Stimulated activated CD8-positive, alpha-beta memory T cell treated with anti-CD3 and anti-CD28 coated beads, Interleukin-7, amount 100 ng/mL, for 4 hours (primary cell): Measurements from ENCODE around the gene POU2AF3.
"Not testable (repeated sequence)": the region's sequence is repeated elsewhere in the genome, so short reads cannot be mapped to it uniquely, and the experiment has no call there.

Experiments
- DNase-seq, 2 donors: peaks; one replicate each; pipeline ENCODE4 v3.0.0-alpha.2; 2020; ENCODE audit warnings: low read depth in 2 of 2

Gene POU2AF3

DNA sequence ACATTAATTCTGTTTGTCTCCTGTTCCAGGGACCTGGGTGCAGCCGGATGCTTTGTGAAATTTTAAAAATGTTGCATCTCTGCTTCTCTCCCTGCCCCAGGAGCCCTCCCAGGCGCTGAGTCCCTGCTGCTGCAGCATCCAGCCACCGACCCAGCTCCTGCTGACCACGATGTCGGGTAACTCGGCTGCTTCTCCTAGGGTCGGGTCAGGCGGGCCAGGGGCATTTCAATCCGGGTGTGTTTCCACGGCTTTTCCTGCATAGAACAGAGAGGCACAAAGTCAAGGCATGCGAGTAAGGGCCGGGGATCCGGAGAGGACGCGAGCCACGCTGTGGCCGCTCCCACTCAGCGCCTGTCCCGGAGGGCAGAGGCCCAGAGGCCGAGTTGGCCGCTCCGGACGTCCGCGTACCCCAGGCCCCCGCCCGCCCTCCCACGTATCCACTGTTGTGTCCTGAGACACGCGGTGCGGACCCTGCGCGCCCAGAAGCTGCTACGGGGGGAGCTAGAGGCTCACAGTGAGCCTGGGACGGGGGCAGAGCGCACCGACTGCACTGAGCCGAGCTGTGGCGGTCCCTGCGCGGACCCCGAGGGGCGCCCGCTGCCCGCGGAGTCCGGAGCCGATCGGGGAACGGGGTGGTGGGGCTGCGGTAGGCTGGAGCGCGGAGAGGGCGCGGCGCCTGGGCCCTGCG, at the start of gene POU2AF3:
TSS of gene POU2AF3 (plus strand) at position 134 of the 688 bp plus-strand sequence. CDS start at position 170, 36 bp downstream.
- DNase-seq: no peak

DNA sequence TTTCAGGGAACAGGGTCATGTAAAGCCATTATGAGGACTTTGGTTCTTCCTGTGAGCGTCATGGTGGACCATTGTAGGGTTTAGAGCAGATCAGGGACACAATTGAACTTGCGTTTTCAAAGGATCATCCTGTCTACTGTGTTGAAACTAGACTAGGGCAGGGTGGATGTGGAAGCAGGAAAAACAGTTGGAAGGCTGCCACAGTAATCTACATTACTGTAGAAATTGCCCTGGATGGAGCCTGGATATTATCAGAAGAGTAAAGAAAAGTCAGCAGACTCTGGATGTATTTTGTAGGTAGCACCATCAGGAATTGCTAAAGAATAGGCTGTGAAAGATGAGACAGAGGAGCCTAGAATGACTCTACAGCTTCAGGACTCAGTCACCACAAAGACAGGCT, 47.4 kb upstream of the POU2AF3 start:
- no peak for DNase-seq

DNA sequence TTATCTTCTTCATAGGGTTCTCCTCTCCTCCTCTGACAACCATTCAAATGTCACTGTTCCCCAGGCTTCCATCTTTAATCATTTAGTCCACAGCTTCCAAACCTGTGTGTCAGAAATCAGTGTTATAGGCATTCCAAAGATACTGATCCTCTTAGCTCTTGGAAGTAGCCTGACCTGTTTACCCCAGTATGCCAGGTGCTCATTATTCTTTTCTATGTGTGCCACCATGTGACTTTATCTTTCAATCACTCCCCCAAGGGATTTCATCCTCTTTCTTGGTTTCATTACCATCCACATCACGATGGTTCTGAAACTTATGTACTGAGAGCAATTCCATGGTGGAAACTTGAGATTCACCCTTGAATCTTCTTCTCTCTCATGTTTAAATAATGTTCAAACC, 45.2 kb upstream of the POU2AF3 start:
- DNase-seq: no peak

- DNase-seq: no peak
These were observed 44.7 kb upstream of the POU2AF3 start for GRCh38 chr11:111253630-111254029.

GRCh38 chr11:111258046-111258445, 40.3 kb upstream of the POU2AF3 start:
- DNase-seq: no peak

DNA sequence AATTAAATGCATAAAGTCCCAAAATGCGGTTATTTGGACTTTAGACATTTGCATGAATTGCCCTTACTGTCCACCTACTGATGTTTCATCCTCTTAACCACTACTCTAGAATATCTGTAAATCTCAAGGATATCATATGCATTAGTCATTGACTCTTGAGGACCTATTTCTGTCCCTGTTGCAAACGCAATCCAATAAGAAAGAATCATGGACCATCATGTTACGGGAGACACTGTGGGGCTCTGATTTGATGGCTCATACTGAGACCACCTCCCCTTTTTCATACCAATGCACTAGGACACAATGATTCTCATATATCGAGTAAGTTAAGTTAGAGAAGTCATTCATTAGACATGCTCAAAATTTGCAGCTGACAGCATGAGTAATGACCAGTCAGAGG, 38.5 kb upstream of the POU2AF3 start:
- DNase-seq: no peak

GRCh38 chr11:111260811-111261210, 37.5 kb upstream of the POU2AF3 start:
- no peak for DNase-seq

DNA sequence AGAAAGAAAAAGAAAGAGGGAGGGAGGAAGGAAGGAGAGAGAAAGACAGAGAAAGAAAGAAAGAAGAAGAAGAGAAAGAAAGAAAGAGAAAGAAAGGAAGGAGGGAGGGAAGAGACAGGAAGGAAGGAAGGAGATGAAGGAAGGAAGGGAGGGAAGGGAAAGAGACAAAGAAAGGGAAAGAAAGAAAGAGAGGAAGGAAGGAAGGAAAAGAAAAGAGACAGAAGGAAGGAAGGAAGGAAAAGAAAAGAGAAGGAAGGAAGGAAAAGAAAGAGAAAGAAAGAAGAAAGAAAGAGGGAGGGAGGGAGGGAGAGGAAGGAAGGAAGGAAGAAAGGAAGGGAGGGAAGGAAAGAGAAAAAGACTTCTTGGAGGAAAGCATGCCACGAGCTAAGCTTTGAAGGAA, 33.7 kb upstream of the POU2AF3 start:
- DNase-seq: no peak

- DNase-seq: no peak
These were observed 32.9 kb upstream of the POU2AF3 start for GRCh38 chr11:111265421-111265820.

GRCh38 chr11:111268303-111268702, 30.0 kb upstream of the POU2AF3 start:
- not testable (repeated sequence) for DNase-seq

- no peak for DNase-seq
These were observed 29.0 kb upstream of the POU2AF3 start for GRCh38 chr11:111269146-111269868.

DNA sequence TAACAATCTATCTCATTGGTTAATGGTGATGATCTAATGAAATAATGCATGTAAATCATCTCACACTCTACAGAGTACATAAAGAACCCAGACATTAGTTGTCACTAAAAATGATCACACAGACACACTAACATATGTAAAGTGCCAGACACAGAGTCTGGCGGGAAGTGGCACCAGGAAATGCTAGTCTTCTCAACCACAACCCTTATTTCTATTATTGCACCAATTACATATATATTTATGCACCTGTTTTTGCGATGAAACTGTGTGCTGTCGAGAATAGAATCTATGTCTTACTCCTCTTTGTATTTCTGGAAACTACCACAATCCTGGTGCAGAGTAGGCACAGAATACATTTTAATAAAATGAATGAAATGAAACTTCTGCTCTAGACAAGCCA, 25.9 kb upstream of the POU2AF3 start:
- no peak for DNase-seq

GRCh38 chr11:111282562-111283075, 15.7 kb upstream of the POU2AF3 start:
- no peak for DNase-seq

GRCh38 chr11:111283945-111284481, 14.3 kb upstream of the POU2AF3 start:
- no peak for DNase-seq

DNA sequence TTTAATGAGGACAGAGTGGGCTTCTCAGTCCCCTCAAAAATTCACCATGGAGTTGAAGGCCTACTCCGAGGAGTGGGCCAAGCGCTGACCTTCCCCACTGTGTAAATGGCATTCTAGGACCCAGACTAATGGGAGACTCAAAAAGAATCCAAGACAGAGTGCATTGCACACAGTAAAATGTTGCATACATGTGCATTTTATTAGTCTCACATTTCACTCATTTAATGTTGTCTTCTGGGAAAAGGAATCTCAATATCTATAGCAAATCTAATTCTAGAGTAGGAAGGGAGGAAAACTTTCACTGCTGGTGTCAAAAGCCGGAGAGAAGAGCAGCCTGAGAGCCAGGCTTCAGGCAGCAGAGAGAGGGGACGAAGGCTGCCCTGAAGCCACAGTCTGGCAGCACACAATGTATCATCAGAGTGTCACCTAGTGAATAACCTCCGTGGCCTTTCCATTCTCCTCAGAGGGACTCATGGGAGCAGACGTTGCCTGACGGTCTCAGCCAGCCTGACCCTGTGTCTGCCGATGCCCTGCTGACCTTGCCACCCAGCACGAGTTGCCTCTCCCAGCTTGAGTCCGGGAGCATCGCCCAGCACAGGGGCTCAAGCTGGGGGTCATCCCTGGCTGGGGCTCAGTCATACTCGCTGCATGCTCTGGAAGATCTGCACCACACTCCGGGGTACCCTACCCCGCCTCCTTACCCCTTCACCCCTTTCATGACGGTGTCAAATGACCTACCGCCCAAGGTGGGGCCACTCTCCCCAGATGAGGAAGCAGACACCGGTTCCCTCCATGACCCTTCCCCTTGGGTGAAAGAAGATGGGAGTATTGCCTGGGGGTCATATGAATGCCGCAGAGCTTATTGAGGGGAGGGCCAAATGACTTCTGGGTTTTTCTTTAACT, 12.9 kb upstream of the POU2AF3 start:
- no peak for DNase-seq

- DNase-seq: no peak
These were observed 6.6 kb upstream of the POU2AF3 start for GRCh38 chr11:111291764-111292163.

DNA sequence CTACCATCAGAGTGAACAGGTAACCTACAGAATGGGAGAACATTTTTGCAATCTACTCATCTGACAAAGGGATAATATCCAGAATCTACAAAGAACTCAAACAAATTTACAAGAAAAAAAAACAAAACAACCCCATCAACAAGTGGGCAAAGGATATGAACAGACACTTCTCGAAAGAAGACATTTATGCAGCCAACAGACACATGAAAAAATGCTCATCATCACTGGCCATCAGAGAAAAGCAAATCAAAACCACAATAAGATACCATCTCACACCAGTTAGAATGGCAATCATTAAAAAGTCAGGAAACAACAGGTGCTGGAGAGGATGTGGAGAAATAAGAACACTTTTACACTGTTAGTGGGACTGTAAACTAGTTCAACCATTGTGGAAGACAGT, 5.9 kb upstream of the POU2AF3 start:
- not testable (repeated sequence) for DNase-seq

GRCh38 chr11:111296196-111296595, 2.1 kb upstream of the POU2AF3 start:
- DNase-seq: no peak

- DNase-seq: no peak
These were observed 650 bp upstream of the POU2AF3 start for GRCh38 chr11:111297696-111298095.

GRCh38 chr11:111299101-111300026, 1.0 kb downstream of the POU2AF3 start:
- no peak for DNase-seq

GRCh38 chr11:111300569-111300968, 2.2 kb downstream of the POU2AF3 start:
- no peak for DNase-seq
